ENCODE data around the gene TCIRG1.

Gene TCIRG1

DNA sequence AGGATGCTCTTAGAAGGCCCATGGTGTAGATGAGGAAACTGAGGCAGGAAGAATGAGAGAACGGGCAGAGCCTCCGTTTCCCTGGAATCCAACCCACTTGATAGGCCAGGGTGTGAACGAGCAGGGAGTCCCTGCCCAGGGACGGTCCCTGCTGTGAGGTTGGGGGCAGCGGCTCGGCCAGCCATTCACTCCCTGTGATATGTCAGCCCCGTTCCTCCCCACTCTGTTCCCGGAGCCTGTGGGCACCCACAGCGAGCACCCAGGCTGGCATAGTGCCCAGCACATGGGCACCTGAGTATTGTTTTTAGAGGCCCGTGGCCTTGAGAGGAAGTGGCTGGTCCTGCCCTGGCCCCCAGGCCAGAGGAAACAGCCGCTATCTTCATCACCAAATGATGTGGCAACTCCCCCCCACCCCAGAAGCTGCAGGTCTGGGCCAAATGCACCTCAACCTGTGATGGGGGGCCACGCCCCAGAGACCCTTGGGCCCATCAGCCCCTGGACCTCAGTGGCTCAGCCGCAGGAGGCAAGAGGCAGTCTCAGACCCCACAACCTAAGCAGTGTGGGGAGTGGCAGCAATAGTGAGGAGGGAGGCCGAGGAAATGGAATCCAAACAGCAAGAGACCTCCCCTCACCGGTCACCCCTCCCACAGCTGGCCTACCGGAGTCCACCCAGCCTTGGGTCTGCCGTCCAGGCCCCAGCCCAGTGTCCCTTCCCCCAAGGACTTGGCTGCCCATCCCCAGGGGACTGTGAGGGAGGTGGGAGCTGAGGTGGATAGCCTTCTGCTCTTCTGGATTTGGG is 26.6 kb upstream of the TCIRG1 start:
- no peaks in the 10 kb centered on the region for H3K9me3 ChIP-seq (ENCODE audit: control insufficient read depth, insufficient read depth, low read length)
- H3K4me1 ChIP-seq (ENCODE audit: insufficient read depth, low read length): peaks cover 27% of the 10 kb centered on the region; the same call in 1 of the 2 replicates
- no peak overlapping the region for H3K9ac ChIP-seq (ENCODE audit: low read depth, low read length)
- H3K36me3 ChIP-seq (ENCODE audit: insufficient read depth, low read length): no peaks in the 10 kb centered on the region

DNA sequence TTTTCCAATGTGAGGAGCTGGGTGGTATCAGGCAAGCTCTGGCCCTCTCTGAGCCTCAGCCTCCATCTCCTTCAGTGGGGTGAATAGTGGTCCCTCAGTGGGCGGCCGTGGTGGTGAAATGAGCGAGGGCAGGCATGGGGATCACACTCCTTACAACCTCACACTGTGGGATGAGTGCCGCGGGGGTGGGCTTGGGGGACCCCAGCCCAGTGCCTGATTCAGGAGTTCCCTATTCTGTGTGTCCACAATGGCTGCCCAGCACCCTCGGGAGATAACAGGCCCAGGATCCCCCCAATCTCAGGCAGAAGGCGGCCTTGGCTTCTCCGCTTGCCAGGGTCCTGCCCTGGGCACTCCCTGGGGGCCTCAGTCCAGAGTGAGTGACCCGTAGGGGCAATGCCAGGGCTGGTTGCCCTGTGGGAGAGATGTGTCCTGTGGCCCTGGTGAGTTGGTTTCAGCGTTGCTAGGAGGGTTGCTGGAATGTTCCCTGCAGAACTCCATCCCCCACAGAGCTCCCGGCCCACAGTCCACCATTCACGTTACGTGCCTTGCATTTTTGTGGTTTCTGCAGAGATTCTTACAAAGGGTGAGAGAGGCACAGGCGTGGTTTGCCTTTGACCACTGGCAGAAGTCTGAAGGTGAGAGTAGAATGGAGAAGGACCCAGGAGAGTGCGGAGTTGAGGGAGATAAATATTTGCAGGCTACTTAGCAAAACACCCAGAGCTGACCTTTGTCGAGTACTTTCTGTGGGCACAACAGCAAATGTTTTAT is 25.8 kb upstream of the TCIRG1 start:
- Histone ChIP-seq H3K36me3 (ENCODE audit: insufficient read depth, low read length) (no peaks in the 10 kb centered on the region), H3K9ac (ENCODE audit: low read depth, low read length) (no peak overlapping the region), H3K4me1 (ENCODE audit: insufficient read depth, low read length) (peaks cover 27% of the 10 kb centered on the region; the same call in 1 of the 2 replicates), H3K9me3 (ENCODE audit: control insufficient read depth, insufficient read depth, low read length) (no peaks in the 10 kb centered on the region)

DNA sequence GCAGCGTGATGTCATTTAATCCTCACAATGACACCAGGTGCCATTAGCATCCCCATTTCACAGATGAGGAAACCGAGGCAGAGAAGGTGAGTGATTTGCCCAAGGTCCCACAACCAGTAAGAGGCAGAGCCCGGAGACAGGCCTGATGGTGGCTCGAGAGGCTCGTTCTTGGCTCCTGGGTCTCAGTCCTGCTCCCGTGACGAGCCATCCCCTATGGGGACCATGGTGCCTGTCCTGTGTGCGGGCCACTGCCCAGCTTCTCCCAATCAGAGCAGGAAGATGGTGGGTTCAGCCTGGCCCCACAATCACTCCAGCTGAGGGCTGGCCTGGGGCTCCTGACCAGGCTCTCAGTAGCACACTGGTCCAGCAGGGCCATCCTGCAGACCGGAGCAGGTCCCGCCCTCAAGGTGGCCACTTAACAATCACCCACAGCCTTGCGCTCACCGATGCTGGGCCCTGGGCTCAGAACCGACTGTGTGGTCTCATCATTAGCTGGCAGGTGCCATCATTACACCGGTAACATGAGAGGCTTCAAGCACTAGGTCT is 25.1 kb upstream of the TCIRG1 start:
- Histone ChIP-seq H3K4me1 (ENCODE audit: insufficient read depth, low read length) (peaks cover 27% of the 10 kb centered on the region; the same call in 1 of the 2 replicates), H3K9ac (ENCODE audit: low read depth, low read length) (no peak overlapping the region), H3K36me3 (ENCODE audit: insufficient read depth, low read length) (no peaks in the 10 kb centered on the region), H3K9me3 (ENCODE audit: control insufficient read depth, insufficient read depth, low read length) (no peaks in the 10 kb centered on the region)

DNA sequence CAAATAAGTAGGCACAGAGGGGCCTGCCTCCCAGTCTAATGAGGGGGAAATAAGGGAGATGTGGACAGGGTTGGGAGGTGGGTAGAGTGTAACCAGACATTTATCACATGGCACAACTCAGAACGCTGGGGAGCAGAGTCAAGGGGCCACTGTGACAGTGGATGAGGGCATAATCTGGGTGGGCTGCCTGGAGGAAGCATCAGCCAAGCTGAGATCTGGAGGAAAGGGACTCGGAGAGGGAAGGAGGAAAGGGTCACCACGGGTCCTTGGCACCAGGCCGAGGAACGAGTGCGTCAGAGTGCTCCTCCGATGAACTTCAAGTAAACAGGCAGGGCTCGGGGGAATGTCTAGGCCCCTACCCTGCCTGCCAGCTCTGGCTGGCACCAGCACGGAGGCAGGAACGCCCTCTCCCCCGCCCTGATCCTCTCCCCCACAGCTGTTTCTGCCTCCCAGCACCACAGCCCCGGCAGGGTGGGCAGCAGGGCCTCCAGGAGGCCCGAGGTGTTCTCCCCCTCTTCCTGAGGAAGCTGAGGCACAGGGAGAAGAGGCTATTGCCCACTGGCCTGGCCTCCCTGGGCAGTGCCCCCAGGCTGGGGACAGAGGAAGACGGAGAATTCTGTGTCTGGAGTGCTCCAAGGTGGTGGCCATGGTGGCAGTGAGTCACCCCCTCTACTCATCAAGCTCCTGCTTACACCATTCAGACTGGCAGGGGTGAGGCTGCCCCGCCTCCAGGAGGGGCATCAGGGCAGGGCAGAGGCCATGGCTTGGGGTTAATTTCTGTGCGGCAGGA is 24.5 kb upstream of the TCIRG1 start:
- peaks cover 27% of the 10 kb centered on the region; the same call in 1 of the 2 replicates for H3K4me1 ChIP-seq (ENCODE audit: insufficient read depth, low read length)
- H3K9ac ChIP-seq (ENCODE audit: low read depth, low read length): no peak overlapping the region
- H3K9me3 ChIP-seq (ENCODE audit: control insufficient read depth, insufficient read depth, low read length): no peaks in the 10 kb centered on the region
- H3K36me3 ChIP-seq (ENCODE audit: insufficient read depth, low read length): no peaks in the 10 kb centered on the region

DNA sequence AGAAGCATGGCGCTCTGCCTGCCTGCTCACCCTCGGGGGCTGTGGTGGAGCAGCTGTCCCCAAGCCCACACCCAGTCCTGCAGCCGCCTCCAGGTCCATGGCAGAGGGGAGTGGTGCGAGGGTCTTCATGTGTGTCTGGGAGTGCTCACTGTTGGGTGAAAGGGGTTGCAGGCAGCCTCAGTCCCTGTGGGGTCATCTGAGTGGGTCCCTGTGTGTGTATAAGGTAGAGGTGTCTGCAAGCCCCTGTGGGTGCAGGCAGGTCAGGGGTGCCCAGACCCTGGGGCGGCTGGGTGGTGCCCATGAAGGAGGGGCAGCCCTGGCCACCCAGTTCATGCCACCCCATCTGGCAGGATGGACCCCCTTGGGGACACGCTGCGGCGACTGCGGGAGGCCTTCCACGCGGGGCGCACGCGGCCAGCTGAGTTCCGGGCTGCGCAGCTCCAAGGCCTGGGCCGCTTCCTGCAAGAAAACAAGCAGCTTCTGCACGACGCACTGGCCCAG is 23.8 kb upstream of the TCIRG1 start:
- H3K9ac ChIP-seq (ENCODE audit: low read depth, low read length): no peak overlapping the region
- peaks cover 23% of the 10 kb centered on the region; the same call in 1 of the 2 replicates for H3K4me1 ChIP-seq (ENCODE audit: insufficient read depth, low read length)

DNA sequence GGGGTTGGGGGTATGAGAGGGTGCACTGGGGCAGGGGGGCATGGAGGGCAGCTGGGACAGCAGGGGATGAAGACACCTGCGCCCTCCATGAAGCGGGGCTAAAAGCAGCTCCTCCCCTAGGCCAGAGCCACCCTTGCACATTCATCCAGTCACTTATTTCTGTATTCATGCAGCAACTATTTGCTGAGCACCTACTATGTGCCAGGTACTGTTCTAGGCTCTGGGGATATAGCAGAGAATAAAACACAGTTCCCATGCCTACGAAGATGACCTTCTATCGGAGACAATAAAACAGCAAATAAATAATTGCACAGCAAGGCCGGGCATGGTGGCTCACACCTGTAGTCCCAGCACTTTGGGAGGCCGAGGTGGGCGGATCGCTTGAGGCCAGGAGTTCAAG is 23.4 kb upstream of the TCIRG1 start:
- Histone ChIP-seq H3K9me3 (ENCODE audit: control insufficient read depth, insufficient read depth, low read length) (no peaks in the 10 kb centered on the region), H3K4me1 (ENCODE audit: insufficient read depth, low read length) (peaks cover 18% of the 10 kb centered on the region; the same call in 1 of the 2 replicates), H3K9ac (ENCODE audit: low read depth, low read length) (no peak overlapping the region), H3K36me3 (ENCODE audit: insufficient read depth, low read length) (no peaks in the 10 kb centered on the region)

More for the DNA sequence above, 23.8 kb upstream of the TCIRG1 start:
- Histone ChIP-seq H3K36me3 (ENCODE audit: insufficient read depth, low read length) (no peaks in the 10 kb centered on the region), H3K9me3 (ENCODE audit: control insufficient read depth, insufficient read depth, low read length) (no peaks in the 10 kb centered on the region)

DNA sequence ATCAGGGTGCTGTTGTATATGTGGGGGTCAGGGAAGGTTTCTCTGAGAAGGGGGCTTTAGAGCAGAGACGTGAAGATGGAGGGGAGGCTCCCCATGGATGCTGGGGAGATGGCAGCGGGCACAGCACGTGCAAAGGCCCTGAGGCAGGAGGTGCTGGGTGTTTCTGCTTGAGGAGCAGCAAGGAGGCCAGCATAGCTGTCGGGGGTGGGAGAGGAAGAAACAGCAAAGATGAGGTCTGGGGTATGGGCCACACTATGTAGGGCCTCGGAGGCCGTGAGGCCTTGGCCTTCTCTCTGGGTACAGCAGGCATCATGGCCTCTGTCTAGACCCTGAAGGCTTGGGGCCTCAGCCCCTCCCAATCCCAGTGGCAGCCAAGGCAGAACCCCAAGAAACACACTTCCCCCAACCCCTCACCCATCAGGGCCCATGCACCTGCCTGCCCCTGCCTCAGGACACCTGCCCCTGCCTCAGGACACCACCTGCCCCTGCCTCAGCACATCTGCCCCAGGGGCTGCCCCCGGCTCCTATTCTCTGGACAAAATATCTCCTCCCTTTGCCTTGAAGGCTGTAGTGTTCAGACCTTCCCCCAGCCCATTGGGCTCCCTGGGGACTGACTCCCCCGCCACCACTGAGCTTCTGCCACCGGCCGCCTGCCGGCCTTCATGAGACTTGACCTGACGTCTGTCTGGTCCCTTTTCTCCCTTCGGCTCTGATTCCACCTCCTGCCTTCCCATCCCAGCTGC is 22.5 kb upstream of the TCIRG1 start:
- Histone ChIP-seq H3K36me3 (ENCODE audit: insufficient read depth, low read length) (no peaks in the 10 kb centered on the region), H3K9me3 (ENCODE audit: control insufficient read depth, insufficient read depth, low read length) (no peaks in the 10 kb centered on the region), H3K9ac (ENCODE audit: low read depth, low read length) (no peak overlapping the region), H3K4me1 (ENCODE audit: insufficient read depth, low read length) (peaks cover 14% of the 10 kb centered on the region; the same call in 1 of the 2 replicates)

DNA sequence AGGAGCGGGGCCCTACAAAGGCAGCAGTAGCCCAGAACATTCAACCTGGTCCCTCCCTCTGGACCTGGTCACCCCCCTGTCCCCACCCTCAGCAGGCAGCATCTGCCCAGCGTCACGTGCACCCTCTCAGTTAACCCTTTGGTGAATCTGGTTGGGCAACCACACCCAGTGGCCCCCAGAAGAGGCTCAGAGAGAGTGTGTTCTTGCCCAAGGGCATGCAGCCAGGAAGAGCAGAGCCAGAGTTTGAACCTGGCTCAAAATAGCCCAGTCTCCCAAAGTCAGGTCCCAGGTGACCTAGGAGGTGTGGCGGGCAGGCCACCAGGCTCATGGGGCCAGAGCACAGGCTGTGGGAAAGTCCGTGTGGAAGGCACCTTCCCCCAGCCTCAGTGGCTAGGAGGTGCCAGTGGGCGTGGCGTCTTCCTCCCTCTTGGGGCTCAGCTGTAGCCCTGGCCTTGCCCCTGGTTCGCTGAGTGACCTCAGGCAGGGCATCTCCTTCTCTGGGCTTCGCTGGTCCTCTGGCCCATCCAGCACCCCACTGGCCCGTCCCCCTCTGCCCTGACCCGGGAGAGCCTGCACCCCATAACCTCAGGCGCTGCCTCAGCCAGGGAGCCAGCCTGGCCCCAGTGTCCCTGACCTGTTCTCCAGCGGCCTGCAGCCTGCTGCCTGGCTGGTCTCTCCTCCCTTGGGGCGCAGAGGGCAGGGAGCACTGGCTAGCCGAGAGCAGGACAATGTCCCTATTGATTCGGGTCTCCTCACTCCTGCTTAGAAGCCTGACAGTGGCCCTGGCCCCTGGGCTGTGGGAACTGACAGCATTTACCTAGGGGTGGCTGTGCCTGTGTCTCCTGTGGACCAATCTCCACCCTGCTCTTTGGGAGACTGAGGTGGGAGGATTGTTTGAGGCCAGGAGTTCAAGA is 21.7 kb upstream of the TCIRG1 start:
- Histone ChIP-seq H3K9me3 (ENCODE audit: control insufficient read depth, insufficient read depth, low read length) (no peaks in the 10 kb centered on the region), H3K4me1 (ENCODE audit: insufficient read depth, low read length) (peaks cover 14% of the 10 kb centered on the region; the same call in 1 of the 2 replicates), H3K9ac (ENCODE audit: low read depth, low read length) (no peak overlapping the region), H3K36me3 (ENCODE audit: insufficient read depth, low read length) (no peaks in the 10 kb centered on the region)

DNA sequence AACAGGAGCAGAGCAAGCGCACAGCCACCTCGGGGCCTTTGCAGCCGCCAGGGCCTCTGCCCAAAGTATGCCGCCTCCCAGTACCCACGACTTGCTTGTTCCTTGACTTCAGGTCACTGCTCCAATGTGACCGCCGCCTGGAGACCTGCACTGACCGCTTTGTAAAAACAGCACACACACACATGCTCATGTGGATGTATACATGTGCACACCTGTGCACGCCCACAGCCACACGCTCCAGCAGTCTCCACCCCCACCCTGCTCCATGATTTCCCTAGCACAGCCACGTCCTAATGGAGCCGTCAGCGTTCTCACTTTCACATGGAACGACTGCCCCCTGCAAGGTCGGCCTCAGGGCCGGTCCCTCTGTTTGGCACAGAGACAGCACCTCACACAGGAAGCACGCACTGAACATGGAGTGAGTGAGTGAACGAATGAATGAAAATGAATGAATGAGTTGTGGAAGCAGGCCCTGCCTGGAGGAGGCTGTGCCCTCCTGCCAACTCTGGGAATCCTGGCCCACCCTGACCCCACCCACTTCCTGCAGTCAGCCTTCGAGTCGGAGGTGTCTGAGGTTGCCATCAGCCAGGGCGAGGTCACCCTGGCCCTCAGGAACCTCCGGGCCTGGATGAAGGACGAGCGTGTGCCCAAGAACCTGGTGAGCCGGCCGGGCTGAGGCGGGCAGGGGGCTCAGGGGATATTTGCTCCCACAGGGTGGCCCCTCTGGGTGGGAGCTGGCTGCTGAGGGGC is 20.7 kb upstream of the TCIRG1 start:
- H3K9ac ChIP-seq (ENCODE audit: low read depth, low read length): no peak overlapping the region
- H3K36me3 ChIP-seq (ENCODE audit: insufficient read depth, low read length): no peaks in the 10 kb centered on the region
- no peaks in the 10 kb centered on the region for H3K9me3 ChIP-seq (ENCODE audit: control insufficient read depth, insufficient read depth, low read length)
- peaks cover 14% of the 10 kb centered on the region; the same call in 1 of the 2 replicates for H3K4me1 ChIP-seq (ENCODE audit: insufficient read depth, low read length)

DNA sequence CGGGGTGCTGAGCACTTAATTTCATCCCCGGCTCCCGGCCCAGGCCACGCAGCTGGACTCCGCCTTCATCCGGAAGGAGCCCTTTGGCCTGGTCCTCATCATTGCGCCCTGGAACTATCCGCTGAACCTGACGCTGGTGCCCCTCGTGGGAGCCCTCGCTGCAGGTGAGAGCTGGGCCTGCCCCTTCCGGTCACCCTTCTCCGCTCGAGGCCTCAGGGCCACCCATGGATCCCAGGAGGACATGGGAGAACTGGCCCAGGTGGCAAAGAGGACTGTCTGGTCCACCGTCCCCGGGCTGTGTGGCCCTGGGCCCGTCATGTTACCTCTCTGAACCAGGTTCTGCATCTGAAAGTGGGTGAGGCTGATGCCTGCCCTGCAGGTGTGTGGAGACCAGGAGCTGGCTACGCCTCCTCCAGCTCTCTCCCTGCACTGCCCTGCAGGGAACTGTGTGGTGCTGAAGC is 20.1 kb upstream of the TCIRG1 start:
- no peaks in the 10 kb centered on the region for H3K36me3 ChIP-seq (ENCODE audit: insufficient read depth, low read length)
- H3K9ac ChIP-seq (ENCODE audit: low read depth, low read length): no peak overlapping the region
- H3K4me1 ChIP-seq (ENCODE audit: insufficient read depth, low read length): peaks cover 14% of the 10 kb centered on the region; the same call in 1 of the 2 replicates
- H3K9me3 ChIP-seq (ENCODE audit: control insufficient read depth, insufficient read depth, low read length): no peaks in the 10 kb centered on the region

DNA sequence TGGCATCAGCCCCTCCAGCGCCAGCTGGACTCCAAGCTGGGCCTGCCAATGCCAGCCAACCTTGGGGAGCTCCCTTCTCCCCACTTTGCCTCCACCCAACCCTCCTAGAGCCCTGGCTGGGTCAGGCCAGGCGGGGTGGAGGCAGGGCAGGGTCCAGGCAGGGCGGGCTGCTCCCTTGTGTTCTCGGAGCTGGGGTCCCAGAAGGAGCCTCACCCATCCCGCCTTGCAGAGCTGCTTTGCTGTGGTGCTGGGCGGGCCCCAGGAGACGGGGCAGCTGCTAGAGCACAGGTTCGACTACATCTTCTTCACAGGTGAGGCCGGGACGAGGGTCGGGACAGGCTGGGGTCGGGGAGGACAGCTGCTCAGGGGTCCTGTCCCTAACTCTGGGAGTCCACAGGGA is 19.3 kb upstream of the TCIRG1 start:
- Histone ChIP-seq H3K4me1 (ENCODE audit: insufficient read depth, low read length) (peaks cover 12% of the 10 kb centered on the region; the same call in 1 of the 2 replicates), H3K36me3 (ENCODE audit: insufficient read depth, low read length) (no peaks in the 10 kb centered on the region), H3K9me3 (ENCODE audit: control insufficient read depth, insufficient read depth, low read length) (no peaks in the 10 kb centered on the region), H3K9ac (ENCODE audit: low read depth, low read length) (no peak overlapping the region)

DNA sequence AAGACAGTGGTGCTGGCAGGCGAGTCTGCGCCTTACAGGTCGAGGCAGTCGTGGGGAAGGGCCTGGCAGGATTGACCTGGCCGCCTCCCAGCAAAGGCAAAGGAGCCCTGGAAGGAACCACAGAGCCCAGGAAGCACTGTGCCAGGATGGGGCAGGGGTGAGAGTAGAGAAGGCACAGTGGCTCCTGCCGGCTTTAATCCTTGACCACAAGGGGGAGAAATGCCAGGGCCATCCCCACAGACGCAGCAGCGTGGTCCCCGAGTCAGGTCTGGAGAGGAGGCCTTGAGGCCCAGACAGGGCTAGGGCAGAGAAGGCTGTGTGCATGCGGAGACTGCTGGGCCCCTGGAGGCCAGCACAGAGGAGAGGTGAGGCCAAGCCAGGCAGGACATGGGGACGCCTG is 18.2 kb upstream of the TCIRG1 start:
- H3K9ac ChIP-seq (ENCODE audit: low read depth, low read length): no peak overlapping the region
- peaks cover 8% of the 10 kb centered on the region; the same call in 1 of the 2 replicates for H3K4me1 ChIP-seq (ENCODE audit: insufficient read depth, low read length)
- no peaks in the 10 kb centered on the region for H3K9me3 ChIP-seq (ENCODE audit: control insufficient read depth, insufficient read depth, low read length)
- H3K36me3 ChIP-seq (ENCODE audit: insufficient read depth, low read length): no peaks in the 10 kb centered on the region

Data from ES-I3 (cell line).